Amygdala (tissue), 56 donors: ENCODE results near the gene CACNA2D3.
A peak's percentile ranks its signal among the peaks of the same experiment; 100 is the strongest.

Experiments
- DNase-seq, 56 donors: peaks; one replicate each; lab custom pipeline; 2025; lab: John Stamatoyannopoulos, UW

The CACNA2D3 gene

DNA sequence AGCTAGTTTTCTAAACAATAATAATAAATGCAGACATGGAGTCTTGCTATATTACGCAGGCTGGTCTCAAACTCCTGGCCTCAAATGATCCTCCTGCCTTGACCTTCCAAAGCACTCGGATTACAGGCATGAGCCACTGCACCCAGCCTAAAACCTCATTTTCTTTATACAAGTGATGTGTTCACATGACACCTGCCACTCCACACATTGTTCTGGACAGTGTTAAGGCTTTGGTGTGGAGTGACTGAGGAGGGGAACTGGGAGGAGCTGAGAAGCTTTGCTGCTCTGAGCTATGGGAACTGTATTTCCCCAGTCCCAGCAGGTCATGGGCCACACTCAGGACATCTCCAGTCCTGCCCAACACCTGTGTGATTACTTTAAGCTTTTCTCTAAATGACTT is 425.5 kb downstream of the CACNA2D3 start:
- no peak for DNase-seq

DNA sequence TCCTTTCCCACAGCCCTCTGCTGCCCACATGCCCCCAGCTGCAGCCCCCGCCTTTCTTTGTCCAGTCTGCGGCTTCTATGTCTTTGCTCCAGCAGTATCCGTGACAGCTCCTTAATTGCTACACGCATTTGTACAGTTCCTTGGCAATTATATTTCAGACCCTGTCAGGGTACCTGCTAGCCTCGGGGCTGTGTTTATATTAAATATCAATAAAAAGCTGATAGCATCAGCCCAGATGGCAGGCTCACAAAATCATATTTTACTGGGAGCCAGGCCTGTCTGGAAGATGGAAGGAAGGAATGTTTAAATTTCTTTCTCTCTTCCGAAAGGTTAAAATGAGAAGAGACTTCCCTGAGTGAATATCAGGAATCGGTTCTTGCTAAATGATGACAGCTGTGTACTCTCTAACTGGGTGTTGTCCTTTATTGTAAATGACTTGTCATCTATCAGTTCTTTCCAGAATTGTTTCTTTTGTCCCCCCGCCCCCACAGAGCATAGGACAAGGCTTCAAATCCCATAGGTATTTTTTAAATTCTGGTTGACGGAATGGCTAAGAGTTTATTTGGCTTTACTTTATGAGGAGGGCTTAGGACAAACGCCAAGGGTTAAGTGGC is 427.4 kb downstream of the CACNA2D3 start:
- DNase-seq, result no peak

DNA sequence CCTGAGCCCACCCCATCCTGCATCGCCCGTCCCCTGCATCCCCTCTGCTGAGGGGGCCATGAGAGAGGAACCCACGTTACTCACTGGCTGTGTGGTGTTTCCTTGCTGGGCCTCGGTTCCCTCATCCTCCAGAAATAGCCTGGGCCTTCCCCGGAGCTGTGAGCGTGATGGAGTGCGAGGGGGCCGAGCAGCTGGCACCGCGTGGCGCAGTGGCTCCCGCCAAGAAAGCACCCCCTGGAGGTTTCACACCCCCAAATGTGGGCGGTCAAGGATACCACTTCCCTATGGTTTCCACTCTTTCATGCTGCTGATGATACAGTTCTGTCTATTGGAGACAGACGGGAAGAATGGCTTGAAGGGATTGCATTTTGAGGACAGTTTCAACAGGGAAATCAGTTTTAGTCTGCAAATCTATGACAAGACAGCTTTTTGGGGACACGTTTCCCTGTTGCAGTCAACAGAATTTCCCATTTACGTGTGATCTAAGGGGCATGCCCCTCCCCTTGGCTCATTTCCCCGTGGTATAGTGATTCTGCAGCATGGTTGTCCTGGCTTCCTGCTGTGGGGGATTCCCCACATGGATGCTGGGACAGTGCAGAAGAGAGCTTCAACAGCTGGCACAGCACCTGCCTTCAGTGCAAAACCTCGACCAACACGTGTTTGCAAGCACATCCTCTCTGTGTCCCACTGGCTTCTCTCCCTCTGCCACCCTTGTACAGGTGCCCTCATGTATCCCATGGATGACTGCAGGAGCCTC is 428.0 kb downstream of the CACNA2D3 start:
- DNase-seq, result peak in 23 of 56 donors; percentile 2 to 57 (median 28)

DNA sequence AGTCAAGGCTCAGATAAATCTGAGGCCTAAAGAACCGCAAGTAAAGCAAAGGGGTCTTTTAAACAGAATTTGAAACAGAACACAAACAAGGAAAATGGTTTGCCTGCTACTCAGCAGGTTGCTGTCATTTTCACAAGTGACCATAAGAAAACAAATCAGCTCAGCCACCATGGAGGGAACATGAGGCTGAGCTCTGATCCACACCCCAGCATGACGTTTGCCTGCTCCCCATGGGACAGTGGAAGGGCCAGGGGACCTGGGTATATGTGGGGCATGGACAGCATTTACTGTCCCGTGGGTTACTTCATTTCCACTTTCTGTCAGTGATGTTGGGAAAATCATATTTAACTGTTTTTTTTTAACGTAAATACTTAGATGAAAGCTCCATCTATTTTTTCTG is 434.3 kb downstream of the CACNA2D3 start:
- DNase-seq, result no peak

DNA sequence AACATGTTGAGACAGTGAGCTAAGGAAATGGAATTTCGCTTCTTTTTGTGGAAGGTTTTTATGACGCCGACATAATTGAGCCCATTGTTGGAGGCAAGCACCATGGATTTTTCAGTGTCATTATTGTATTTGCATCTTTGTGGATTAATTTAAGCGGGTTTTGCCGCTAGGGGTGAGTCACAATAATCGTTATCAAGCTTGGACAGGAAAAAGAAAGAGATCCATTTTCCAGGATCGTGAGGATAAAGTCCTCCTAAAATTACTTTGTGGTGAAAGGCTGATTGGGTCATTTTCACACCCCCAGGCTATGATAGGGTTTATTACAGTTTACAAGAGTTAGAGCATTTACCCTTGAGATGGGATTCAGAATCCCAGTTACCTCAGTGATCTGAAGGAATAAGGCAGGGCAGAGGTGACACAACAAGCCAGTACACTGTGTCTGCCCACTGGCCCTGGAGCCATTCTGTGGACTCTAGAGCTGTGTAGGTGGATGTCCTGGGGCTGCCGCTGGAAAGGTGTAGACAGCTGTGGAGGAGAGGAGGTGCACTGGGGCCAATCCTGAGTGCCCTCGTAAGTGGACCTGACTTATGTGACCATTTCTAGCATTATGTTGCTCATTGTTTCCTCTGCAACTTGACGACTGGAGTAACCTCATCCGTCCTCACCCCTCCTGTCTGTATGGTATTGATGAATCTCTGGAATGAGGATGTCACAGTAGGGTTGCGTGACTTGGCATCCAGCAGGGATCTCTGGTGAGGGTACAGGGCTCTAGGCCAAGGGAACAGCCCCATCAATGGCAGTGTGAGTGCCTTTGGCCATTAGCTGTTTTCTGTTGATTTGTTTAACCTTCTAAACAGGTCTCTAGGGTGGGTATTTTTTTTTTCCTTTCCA is 435.4 kb downstream of the CACNA2D3 start:
- DNase-seq, result no peak

DNA sequence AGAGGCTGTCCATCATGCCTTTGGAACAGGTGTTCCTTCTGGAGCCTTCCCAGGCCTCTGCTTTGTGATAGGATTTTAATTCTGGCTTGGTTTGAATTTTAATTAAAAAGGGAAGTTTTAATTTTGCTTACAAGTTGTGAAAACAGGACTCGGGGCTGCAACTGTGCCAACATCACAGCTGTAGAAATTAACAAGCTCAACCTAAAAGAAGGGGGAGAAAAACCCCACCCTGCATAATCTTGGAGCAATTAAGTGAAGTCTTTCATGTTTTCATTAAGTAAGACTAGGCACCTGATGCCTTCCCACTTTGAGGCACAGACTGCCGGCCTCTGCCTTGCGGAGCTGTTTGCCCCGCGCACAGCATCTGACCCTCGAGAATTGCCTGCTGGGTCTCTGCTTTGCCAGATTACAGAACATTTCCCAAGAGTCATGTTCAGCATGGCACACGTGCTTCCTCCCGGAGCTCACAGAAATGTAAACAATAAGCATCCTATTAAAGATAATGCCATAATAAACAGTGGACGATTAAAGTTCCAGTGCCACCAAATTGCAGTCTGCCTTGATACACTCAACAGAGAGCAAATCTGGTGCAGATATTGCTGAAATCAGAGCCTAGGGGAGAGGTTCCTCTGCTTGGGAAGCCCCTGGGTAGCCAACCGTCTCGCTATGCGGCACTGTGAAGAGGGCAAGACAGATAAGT is 441.3 kb downstream of the CACNA2D3 start:
- DNase-seq, result no peak

DNA sequence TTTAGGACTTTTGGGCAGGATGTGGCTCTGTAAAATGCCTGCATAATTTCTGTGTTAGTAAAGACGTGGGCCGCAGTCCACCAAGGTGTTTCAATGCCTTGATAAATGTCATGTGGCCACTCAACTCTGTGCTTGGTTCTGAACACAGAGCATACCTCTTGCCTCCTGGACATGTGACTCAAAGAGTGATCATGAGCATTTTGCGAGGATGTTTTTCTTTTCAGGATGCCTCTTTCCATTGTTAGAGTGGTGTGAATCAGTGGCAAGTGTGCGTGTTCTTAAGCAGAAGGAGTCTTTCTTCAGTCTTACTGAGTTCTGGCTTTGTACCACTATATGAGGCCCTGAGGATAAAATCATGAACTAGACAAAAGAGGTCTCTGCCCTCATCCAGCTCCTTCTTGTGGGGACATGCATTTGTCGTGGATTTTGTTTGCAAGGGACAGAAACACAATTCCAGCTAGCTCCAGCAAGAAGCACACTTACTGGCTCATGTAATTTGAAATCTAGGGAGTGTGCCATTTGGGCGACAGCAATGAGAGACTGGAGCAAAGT is 442.1 kb downstream of the CACNA2D3 start:
- DNase-seq, result no peak

DNA sequence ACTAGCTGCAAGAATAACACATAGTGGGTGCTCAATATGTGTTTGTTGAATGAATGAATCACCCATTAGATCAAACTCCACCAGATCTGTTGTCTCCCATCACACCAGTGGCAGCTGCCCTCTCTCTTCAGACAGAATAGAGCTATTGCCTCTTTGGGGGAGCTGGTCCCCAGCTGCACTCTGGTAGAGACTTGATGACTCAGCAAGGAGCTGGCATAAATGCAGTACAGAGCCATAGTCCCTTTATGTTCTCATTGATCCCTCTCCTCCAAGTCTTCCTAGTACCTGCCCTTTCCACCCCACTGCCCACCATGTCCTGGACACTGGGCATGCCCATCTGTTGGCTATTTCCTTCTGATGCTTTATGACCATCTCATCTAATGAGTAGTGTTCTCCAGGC is 443.6 kb downstream of the CACNA2D3 start:
- DNase-seq, result no peak

DNA sequence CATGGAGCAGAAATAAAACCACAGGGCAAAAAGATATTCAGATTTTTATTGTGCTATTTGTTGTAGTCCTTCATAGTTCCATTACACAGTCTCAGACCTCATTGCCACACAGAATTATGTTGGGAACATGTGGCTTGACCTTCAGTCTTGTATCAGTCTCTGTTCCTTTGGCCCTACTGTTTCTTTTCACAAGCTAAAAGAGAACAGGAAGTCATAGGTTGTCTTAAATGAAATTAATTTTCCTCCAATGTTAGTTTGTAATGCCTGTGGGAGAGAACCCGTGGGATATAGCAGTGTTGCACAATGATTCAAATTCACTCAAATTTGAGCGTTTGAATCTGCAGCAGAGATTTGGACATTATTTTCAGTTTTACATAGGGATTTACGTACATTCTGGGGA is 445.6 kb downstream of the CACNA2D3 start:
- DNase-seq, result no peak

DNA sequence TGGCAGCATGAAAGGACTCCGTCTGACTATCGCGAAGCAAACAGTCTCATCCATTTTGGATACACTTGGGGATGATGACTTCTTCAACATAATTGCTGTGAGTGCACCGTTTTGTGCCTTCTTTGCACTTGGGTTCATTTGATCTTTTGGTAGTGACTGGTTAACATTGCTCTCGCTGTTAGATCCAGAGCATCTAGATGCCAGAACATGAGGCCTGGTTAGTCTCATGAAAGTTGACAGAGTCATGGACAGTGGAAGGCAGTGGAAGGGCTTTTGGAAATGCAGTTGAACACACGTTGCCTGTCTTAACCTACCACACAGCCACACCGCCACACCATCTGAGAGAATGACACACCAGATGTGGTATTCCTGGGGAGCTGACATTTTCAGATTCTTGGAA is 447.7 kb downstream of the CACNA2D3 start:
- no peak for DNase-seq

DNA sequence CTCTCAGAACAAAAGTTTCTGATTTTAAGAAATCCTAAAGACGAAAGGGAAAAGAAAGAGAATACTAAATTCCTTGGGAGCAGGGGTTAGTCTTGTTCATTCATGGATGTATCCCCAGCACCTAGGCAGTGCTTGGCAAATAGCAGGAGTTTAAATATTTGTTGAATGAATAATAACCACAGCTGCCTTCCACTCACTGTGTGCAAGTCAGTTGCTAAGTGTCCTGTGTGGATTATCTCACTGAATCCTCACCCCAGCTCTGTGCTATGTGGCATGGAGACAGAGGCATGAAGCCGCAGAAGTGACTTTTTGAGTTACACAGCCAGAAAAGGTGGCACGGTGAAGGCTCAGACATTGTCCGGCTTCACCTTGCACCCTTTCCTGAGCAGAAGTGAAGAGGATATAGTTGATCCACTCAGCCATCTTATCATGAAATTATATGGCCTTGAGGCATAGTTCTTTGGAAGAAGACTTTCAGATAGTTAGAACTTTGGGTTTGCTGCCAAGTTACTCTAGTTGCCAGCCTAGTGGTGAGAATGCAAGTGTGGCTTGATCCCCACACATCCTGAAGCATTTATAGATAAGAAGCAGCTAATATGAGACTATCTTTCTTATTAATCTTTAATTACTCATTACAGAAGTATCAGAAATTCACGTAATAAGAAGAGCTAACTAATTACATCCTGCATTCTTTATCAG is 450.0 kb downstream of the CACNA2D3 start:
- no peak for DNase-seq

DNA sequence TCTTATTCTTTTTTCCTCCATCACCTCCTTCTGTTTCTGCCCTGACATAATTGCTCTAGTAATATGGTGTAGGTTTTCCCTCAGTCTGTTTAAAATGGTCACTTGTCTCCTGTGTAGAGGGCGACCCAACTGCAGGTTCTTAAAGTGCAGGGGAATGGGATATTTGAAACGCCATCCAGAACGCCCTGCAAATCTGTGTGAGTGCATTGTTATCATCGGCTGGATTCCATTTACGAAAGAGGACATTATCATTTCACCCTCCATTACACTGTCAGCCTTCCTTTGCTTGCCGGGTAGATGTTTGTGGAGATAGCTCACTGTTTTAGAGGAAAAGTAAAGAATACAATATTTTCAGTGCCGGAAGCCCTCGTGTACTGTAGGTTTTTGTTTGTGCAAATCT is 451.5 kb downstream of the CACNA2D3 start:
- DNase-seq, result no peak

DNA sequence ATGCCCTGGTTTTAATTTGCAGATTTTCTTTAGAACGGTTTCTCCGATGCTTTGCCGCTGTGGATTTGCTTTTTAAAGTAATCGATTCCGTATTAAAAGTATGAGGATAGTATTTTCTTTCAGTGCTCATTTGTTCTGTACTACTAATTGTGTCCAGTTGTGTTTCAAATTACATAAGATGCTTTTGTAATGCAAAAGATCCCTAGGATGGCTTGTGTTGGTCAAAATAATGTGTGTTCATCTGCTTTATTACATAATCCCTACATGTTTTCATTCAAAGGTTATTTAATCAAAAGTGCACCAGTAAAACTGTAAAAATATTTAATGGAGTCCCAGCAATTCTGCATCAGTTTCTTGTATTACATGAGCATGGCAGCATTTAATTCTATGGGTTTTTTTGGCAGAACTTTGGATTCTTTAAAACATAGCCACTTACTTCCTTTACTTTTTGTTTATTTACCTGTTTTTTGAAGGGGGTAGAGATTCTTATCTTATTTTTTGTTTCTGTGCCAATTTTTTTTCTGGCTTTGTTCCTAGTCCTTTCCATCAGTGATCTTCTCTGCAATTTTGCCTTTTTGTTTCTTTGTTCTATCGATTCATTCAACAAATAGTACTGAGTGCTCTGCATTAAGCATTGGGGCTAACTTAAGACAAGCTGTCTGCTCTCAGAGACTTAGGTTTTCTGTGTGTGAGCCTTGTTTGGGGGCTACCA is 452.7 kb downstream of the CACNA2D3 start:
- DNase-seq, result no peak

DNA sequence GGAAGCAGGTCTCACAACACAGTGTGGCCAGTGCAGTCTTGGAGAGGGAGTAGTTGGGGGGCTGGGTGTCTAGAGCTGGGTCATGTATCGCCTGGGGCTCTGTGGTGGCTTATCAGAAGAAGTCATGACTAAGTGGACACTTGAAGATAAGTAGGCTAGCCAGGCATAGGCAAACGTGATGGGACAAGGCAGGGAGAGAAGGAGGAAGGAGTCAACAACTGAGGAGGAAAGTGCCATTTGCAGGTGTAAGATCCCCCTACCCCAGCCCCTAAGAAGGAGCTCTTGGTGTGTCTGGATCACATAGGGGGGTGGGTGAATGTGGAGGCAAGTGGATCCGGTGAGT is 453.2 kb downstream of the CACNA2D3 start:
- DNase-seq, result no peak

DNA sequence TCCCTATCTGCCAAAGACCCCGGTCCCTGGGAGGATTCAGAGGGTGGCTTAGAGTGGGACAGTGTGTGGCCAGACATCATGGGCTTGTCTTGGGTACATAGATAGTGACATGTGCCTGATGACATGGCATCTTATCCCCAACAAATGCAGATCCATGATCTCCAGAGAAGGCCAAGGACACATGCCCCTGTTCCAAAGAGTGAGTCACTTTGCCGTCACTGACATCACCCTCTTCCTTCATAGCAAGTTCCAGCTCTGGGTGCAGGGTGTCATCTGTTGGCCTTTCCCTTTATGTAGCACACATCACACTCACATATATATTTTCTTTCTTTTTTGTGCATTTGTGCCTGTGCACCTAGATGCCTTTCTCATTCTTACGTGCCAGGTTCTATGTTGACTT is 455.0 kb downstream of the CACNA2D3 start:
- DNase-seq, result no peak

DNA sequence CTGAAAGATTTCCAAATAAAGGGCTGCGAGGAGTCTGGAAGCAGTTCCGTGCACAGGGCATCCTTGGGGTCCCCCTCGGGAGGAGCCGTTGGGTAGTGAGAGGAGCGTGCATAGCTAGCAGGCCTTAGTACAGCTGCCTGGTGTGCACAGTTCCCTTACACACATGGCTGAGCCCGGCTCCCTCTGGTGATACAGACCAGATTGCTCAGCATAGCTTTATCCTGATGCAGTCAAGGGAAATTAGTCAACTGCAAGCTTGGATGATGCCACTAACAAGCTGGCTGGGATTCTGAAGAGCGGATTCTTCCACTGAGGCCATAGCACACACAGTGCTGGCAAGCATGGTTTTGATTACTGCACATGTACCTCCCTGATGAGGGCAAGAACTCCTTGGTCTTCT is 456.1 kb downstream of the CACNA2D3 start:
- no peak for DNase-seq

DNA sequence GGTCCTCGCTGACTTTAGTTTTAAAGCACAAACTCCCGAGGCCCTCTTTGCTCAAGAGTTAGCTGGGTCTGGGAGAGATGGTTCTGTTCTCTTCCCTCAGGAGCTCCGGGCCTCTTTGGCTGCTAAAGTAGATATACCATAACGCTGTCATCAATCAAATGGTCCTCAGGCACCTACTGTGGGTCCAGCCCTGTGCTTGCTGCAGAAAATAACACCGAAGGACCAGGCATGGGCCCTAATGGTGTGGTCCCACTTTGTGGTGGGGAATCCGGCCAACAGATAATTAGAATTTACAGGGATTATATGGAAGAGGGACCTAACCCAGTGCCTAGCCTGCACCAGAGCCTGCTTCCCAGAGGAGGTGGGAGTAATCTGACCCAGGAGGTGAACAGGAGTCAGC is 458.1 kb downstream of the CACNA2D3 start:
- no peak for DNase-seq

DNA sequence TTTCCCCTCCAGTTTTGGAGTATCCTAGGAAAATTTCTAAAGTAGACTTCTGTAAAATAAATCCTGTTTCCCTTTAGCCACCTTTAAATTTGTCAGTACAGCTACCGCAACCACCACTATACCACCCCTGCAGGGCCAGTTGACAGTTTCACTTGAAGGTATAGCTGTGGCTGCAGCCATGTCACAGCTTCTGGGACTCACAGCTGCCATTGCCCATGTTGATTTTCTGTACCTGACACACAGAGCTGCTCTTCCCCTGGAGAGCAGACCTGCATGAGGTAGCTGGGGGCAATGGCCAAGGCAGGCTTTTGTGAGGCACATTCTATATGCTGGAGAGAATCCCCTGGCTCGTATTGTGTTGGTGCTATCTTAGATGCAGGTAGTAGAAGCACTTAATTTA is 460.1 kb downstream of the CACNA2D3 start:
- no peak for DNase-seq

DNA sequence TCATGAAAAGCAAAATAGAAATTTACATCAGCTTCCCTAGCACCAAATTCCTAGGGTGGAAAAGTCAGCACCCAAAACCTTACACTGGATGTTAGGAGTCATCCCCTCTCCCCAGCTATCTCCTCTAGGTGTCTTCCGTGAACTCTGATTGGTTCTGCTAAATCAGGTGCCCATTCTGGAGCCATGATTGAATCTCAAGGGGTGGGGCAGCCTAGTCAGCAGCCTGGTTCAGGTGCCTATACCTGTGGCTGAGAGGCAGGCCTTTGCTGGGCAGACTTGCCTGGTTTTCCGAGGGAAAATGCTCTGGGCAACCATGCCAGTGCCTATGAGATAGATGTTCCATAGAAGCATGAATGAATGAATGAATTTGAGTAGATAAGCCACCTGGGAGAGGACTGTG is 468.8 kb downstream of the CACNA2D3 start:
- no peak for DNase-seq
